Fibroblast of villous mesenchyme (primary cell): ENCODE results near the gene YAF2. TPM values are rescaled to one million over a fixed set of nuclear protein-coding genes. Genes with fewer than 3 reads are reported as not detected.

ENCODE experiments used
- DNase-seq: peaks from one replicate; pipeline ENCODE4 v3.0.0-alpha.2; 2010; ENCODE audit warnings: low read depth
- H3K4me3 ChIP-seq: 2 replicates; pipeline ENCODE4 v1.5.1; 2011; ENCODE audit warnings: low read depth, mild to moderate bottlenecking, low read length
- CTCF ChIP-seq: IDR thresholded peaks from 2 replicates; pipeline ENCODE4 v1.5.1; 2012; ENCODE audit warnings: low read depth, mild to moderate bottlenecking, low read length; ENCODE audit not compliant: insufficient read depth
- total RNA-seq: library from RNA; depleted of rRNA; stranded (reverse); fragments of >200 nt; gene quantifications from 2 replicates; pipeline ENCODE4 v1.2.3, GENCODE V29; 2012

The YAF2 gene
- total RNA-seq, 1 donor = 20.7 TPM

- DNase-seq = no peak
- no peak for TF ChIP-seq CTCF
- no peak overlapping the region for H3K4me3 ChIP-seq
Measured at GRCh38 chr12:42141981-42142606, 96.0 kb downstream of the YAF2 start.

- DNase-seq = no peak
- H3K4me3 ChIP-seq = no peak overlapping the region
- no peak for TF ChIP-seq CTCF
Measured at GRCh38 chr12:42140901-42141300, 97.1 kb downstream of the YAF2 start.

- DNase-seq = peak; percentile 75
- H3K4me3 ChIP-seq = no peak overlapping the region
- no peak for TF ChIP-seq CTCF
Measured at GRCh38 chr12:42135259-42135814, 102.7 kb downstream of the YAF2 start.

GRCh38 chr12:42130672-42131402, 107.2 kb downstream of the YAF2 start:
- DNase-seq = peak; percentile 63
- no peak for TF ChIP-seq CTCF
- peak overlapping the region; percentile 12 for H3K4me3 ChIP-seq

GRCh38 chr12:42129595-42130204, 108.3 kb downstream of the YAF2 start:
- peak; percentile 79 for DNase-seq
- H3K4me3 ChIP-seq = no peak overlapping the region

GRCh38 chr12:42128888-42129287, 109.2 kb downstream of the YAF2 start:
- no peak for DNase-seq
- TF ChIP-seq CTCF = no peak
- H3K4me3 ChIP-seq = no peak overlapping the region

More at GRCh38 chr12:42129595-42130204, 108.3 kb downstream of the YAF2 start:
- peak; percentile 84 for TF ChIP-seq CTCF
